Inferior parietal cortex (tissue), 1 donor: Measurements from ENCODE around the gene IPO4.
"Not testable (repeated sequence)": the region's sequence is repeated elsewhere in the genome, so short reads cannot be mapped to it uniquely, and the experiment has no call there.

Experiments
- DNase-seq: peaks from one replicate; pipeline ENCODE4 v3.0.0-alpha.2; 2016; ENCODE audit errors: extremely low spot score

Gene IPO4

DNA sequence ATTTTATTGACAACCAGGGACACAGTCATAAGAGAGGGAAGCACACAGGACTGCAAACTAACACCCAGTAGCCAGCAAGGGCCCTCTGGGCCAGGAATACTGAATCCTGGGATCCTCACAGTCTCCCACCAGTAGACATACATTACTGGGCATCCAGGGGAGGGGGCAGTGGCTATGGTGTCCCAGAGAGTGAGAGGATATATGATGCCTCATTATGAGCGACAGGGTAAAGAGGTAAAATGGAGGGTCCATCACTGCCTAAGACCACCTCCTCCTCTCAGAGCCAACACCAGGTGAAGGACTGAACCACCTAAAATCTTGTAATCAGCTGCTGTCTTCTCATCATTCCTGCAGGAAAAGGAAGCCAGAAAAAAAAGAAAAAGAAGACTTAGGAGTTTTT is 28.3 kb upstream of the IPO4 start:
- not testable (repeated sequence) for DNase-seq

GRCh38 chr14:24216345-24216699 is 27.7 kb upstream of the IPO4 start:
- DNase-seq: no peak

DNA sequence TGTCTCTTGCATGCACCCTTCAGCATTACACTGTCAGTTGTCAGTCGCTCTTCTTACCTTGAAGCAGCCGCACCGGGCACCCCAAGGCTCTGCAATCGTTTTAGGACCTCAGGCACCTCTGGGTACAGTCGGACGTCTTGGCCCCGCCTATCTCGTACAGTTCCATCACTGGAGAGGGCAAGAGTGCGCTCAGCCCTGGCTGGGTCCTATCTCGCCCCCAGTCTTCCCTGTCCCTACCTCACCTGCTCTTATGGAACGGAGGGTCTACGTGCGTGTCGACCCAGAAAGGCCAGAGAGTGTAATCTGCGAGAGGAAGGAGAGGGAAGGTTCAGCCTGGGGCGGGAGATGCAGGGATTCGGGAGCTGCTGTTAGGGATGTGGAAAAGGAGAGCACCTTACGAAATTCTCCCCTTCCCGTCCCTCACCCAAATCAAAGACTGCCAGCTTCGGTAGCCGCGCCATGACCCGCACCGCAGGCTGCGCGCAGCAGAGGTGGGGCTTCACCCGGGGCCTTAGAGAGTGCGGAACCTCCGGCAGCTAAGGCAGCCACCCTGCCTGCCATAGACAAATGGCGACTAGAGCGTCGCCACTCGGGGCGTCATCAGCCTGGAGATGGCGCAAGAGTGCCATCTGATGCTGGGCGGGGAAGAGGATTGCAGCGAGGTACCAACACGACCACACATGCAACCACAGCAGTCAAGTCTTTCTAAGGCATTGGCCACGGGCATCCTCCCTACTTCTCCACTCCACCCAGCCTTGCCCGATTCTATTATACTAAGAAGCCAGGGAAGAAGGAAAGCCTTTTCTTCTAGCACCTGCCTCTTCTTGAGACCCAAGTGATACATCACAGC is 27.1 kb upstream of the IPO4 start, which contains the start of gene MDP1:
Gene MDP1 (minus strand): TSS at position 572 of the 850 bp plus-strand sequence. CDS start 111 bp downstream, at position 461.
- peak; percentile 91 for DNase-seq

- DNase-seq: no peak
Observed at GRCh38 chr14:24213866-24214662, 25.4 kb upstream of the IPO4 start.

DNA sequence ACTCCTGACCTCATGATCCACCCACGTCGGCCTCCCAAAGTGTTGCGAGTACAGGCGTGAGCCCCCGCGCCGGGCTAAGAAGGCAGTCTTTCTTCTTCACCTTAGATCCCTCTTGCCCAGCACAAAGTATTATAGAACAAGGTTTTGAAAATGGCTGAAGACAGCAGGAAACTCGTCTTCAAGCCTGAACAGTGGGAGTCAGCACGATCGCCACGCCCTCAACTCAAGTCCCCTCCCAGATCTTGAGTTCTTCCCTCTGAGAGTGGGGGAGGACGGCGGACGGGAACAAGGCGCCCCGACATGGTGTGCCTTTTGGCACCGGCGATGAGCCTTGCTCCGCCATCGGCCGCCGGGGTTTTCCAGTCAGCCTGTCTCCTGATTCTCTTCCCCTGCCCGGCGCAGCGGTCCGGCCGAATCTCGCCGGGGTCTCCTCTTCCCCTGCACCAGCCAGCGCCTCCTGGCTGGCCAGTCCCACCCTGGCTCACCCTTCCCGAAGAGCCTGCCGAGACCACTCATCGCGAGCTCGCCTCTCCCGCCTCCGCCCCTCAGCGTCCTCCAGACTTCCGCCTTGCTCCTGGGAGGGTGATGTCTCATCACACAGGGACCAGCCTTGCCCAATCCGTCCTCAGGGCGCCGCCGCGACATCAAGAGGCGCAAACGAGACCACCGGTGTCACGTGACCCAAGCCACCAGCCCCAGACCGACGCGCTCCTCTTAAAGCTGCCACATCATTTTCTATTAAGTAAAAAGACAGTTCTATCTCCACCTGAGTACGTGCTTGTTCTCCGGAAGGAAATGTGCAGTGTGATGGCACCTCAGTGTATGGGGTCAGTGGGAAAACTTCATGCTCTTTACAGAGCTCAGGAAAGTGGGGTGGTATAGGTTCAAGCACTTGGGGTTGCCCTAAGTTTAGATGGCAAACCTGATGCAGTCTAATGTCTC is 24.6 kb upstream of the IPO4 start, which contains the start of gene CHMP4A:
Gene CHMP4A (minus strand): TSS at position 565 of the 942 bp plus-strand sequence. CDS start 49 bp downstream, at position 516.
- peak; percentile 90 for DNase-seq

- no peak for DNase-seq
Observed at GRCh38 chr14:24211311-24211710, 22.7 kb upstream of the IPO4 start.

GRCh38 chr14:24207625-24208024 is 19.0 kb upstream of the IPO4 start:
- no peak for DNase-seq

- no peak for DNase-seq
Observed at GRCh38 chr14:24207104-24207551, 18.5 kb upstream of the IPO4 start.

GRCh38 chr14:24206260-24207103 is 17.9 kb upstream of the IPO4 start:
- DNase-seq: no peak

DNA sequence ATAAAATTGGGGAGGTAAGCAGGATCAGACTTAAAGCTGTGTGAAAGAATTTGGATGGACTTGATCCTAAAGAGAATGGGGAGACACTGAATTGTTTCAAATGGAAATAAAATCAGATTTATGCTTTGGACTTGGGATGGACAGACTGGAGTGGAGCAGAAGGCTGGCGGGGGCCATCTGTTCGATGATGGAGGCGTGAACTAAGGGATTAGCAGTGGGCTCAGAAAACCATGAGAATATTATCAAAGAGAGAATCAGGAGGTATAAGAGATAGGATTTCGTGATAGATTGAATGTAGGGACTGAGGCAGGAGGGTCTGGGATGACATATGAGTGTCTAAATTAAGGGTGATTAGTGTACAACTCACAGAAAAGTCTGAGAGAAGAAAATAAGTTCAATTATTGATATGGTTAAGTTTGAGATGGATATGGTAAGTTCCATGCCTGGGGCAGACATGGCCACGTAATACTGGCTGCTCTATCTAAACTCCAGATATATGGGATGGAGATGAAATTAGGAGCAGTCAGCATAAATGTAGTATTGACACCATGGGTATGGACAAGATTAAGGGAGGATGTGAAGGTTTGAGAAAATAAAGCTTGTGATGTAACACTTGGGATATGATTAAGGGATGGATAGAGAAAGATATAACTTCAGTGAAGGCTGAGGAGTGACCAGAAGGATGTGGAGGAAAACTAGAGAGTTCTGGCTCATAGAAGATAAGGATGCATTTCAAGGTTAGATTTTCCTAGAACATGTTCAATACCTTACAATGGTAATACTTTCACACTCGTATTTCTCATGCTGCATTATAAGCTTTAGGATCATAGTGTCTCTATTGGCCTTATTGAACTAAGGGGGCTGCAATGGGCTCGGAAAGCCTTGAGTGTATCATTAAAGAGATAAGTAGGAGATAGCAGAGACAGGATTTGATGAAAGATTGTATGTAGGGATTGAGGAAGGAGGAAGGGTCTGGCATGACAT is 15.8 kb upstream of the IPO4 start:
- DNase-seq: no peak

GRCh38 chr14:24203249-24203886 is 14.8 kb upstream of the IPO4 start:
- not testable (repeated sequence) for DNase-seq

GRCh38 chr14:24202538-24202937 is 13.9 kb upstream of the IPO4 start:
- DNase-seq: not testable (repeated sequence)

DNA sequence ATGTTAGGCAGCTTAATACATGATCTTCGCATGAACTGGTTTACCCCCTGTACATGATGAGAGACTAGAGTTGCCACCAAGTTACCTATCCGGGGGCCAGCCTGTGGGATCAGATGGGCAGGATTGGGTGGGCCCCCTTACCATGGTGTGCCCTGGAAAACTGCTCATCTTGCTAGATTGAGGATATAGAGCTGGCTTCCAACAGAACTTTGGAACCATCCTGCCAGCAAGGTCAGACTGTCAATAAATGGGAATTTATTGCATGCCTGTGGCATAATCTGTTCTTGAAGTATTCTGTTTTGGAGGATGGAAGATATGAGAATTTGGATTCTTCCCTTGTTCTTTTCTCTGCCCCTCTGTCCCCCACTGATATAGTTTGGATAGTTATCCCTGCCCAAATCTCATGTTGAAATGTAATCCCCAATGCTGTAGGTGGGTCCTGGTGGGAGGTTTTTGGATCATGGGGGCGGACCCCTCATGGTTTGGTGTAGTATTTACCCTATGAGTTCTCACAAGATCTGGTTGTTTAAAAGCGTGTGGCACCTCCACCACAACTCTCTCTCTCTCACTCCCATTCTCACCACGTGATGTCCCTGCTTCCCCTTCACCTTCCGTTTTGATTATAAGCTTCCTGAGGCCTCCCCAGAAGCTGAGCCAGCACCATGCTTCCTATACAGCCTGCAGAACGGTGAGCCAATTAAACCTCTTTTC is 10.4 kb upstream of the IPO4 start:
- DNase-seq: no peak

GRCh38 chr14:24197056-24197450 is 8.4 kb upstream of the IPO4 start:
- DNase-seq: no peak

GRCh38 chr14:24196071-24197055 is 7.7 kb upstream of the IPO4 start:
- no peak for DNase-seq

DNA sequence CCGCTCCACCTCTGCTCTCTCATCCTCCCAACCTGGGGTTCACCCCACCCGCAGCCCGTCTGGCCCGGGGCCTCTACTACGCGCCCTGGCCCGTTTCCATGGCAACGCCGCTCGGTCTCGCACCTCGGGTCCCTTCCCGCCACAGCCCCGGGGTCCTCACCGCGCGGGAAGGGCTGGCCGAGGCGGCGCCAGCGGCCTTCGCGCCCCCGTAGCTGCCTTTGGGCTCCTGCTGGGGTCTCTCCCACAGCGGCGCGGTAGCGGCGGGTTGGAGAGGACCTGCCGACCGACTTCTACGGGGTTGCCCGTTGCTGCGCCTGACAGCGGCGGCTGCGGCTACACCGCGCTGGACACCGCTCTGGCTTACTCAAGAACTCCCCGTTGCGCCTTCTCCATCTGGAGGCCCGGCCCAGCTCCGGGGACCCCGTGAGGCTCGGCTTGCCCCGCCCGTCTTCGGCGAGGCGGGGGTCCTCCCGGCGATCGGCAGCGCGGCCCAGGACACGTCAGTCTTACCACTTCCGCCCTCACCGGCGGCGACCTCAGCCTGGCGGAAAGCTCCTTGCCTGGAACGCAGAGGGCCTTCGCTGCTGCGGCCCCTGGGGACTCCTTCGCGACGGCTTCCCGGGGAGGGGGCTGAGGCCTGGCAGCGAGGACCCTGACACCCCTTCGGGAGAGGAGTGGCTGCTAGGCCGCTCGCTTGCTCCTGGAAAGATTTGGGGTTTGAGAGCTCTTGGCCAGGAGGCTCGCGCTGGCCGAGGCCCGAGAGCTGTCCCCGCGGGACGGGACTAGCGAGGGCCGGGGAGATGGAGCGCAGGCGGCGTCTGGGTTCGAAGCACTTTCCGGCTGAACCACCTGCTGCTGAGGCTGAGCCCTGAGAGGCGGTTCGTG is 6.8 kb upstream of the IPO4 start, which contains the start of gene TM9SF1:
Gene TM9SF1 (minus strand): TSS at position 256 of the 885 bp plus-strand sequence. CDS start 422 bp downstream, outside the sequence.
- peak; percentile 83 for DNase-seq
